Left lobe of liver (tissue), 2 donors: Measurements from ENCODE around the gene SLC6A12. TPM values are rescaled to one million over a fixed set of nuclear protein-coding genes. Genes with fewer than 3 reads are reported as not detected.
"Not testable (repeated sequence)": the region's sequence is repeated elsewhere in the genome, so short reads cannot be mapped to it uniquely, and the experiment has no call there.

Experiments used
- ATAC-seq: fragments of 200-7000 bp; cut with Tn5 transposase; one replicate; pipeline ENCODE4 v1.9.1; 2020; ENCODE audit warnings: mild to moderate bottlenecking, moderate library complexity
- DNase-seq: peaks from one replicate; pipeline ENCODE4 v3.0.0-alpha.2; 2020; ENCODE audit warnings: low spot score
- total RNA-seq: library from RNA; stranded (reverse); gene quantifications from one replicate; pipeline ENCODE4 v1.2.1, GENCODE V29; 2021
- donor health status: DM: no; HTN: no; CAD: no; lungs with moderate emphysema.
- donor health status: DM: no; HTN: yes; CAD: no.

The SLC6A12 gene
- total RNA-seq, 1 donor from 2014 or later = 72.6 TPM

- no peak for DNase-seq
- ATAC-seq = no peak
These were observed 11.8 kb downstream of the SLC6A12 start for GRCh38 chr12:202081-202731.

DNA sequence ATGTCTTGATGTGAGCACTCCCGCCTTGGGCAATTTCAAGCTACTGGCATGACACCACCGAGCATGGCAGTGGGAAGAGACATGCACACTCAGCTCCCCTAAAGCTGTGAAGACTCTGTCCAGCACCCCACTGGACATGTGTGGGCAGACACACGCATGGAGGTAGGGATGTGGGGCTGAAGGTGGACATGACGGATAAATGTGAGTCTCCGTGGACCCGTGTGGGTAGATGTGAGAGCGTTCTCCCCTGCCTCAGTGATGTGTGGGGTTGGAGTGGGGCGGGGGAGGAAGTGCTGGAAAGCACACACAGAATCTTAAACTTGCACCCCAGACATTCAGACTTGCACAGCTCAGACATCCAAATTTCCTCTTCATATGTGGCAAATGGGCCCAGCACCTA lies 12.6 kb downstream of the SLC6A12 start:
- ATAC-seq (no peak), DNase-seq (no peak)

DNA sequence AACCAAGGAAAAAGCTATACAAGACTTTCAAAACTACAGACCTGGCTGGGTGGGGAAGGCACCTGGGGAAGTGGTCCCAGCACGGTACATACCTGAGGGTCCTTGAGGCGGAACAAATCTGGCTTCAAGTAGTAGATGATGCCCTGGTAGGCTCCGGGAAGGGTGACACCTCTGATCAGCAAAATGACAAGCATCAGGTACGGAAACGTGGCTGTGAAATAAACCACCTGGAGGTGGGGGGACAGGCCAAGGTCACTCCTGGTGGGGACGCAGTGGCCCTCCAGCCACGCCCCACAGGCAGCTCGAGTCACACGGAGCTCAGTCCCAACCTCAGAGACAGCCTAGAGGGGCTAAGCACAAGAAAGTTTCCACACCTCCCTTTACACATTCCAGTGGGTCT lies 15.3 kb downstream of the SLC6A12 start:
- no peak for ATAC-seq

DNA sequence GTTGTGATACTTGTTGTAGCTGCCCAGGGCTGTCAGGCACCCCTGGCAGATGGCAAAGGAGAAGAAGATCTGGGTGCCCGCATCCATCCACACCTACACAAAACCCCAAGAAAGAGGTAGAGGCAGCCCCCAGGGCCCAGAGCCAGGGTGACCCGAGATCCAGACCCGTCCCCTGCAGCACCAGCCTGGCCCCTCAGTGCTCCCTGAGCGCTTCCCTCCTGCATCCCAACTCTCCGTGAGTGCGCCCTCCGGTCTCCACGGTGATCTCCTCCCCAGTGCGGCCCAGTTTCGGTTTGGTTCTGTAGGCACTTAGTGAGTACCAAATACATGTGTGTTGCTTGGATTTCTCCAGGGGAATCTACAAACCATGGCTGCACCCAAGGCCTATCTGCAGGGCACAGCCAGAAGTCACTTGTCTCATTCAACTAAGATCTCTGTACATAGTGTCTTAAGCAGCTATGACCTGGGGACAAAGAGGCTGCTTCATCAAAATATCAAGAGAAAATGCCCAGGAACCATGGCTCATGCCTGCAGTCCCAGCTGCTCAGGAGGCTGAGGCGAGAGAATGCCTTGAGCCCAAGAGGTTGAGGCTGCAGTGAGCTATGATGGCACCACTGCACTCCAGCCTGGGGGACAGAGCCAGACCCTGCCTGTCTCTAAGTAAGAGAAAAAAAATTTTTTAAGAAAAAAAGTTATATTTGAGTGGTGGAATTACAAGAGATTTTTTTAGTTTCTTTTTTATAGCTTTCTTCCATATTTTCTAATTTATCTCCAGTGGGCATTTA lies 15.9 kb downstream of the SLC6A12 start:
- no peak for ATAC-seq
- DNase-seq = no peak

More for the DNA sequence above, 15.3 kb downstream of the SLC6A12 start:
- DNase-seq = no peak

DNA sequence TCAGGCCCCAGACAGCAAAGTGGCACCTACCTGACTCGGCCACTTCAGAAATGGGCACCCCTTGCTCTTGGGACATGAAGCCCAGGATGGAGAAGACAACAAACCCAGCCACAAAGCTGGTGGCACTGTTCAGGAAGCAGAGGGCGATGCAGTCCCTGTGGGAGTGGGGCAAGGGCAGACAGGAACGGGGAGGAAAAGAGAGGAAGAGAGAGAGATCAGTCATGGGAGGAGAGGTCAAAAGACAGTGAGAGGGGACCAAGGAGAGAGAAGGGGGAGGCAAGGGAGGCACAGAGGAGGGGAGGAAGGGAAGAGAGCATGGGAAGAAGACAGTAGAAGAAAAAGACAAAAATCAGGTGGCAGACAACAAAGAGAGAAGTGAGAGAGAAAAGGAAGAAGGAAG lies 16.6 kb downstream of the SLC6A12 start:
- ATAC-seq (no peak), DNase-seq (no peak)

GRCh38 chr12:196436-196835 lies 17.5 kb downstream of the SLC6A12 start:
- DNase-seq (no peak), ATAC-seq (no peak)

DNA sequence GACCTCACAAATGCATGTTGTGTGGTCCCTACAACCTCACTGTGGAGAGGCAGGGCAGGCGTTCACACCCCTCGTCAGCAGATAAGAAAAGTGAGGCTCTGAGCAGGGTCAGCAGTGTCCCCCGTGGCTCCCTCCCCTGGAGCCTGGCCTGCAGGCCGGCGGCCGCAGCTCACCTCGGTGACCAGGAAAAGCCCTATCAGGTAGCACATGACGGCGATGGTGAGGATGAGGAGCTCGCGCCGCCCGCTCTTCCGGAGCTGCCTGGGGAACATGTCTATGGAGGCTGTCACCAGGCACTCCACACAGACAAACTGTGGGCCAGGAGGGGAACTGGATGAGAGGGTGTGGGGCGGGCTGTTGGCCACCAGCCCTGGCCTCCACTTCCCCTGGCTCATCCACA lies 18.0 kb downstream of the SLC6A12 start:
- ATAC-seq (no peak), DNase-seq (no peak)

DNA sequence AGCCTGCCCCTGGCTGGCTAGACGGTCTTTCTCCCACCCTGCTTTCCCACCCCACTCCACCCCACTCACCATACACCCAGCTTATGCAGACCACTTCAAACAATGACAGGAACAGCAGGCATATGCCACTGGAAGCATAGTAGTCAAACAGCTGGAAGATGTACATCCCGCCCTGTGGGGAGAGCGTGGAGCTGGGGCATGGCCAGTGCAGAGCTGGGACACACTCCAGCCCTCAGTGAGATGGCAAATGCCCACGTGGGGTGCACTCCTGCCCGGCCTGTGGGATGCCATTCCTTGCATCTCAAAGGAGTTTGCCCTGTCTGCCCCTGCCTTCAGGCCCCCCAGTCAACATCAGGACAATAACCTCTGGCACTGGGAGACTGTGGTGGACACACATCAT lies 18.8 kb downstream of the SLC6A12 start:
- DNase-seq = no peak
- ATAC-seq = no peak

DNA sequence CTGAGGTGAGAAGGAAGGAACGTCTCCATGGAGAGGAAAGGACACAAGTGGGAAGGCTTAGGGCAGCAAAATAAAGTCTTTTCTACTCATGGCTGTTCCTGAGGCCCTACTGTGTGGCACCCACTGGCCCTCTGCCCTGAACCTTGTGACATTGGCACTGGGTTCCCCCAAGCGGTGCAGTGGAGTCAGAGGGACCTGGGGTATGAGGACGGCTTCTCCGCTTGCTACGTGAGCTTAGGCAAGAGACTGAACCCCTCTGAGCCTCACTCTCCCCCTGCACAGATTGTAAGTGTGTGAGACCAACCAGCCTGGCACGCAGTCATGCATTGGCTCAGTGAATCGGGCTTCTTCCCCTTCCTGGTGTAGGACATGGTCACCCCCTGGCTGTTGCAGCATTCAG lies 19.7 kb downstream of the SLC6A12 start:
- DNase-seq (no peak), ATAC-seq (no peak)

DNA sequence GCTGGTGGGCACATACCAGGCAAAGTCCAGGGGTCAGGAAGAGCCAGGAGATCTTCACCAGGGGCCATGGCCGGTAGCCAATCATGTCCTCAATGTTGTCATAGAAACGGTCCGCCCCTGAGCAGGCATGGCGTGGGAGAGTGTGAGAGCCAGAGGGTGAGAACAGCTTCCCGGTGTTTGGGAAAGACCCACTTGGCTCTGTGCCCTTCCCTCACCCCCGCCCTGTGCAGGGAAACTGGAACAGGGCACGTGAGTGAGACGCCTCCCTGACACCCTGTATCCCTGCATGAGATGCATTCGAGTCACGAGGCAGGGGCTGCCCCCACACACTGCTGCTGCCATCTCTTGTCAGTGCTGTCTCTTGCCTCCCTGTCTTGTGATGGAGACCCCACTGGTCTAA lies 20.7 kb downstream of the SLC6A12 start:
- no peak for DNase-seq
- ATAC-seq = no peak

DNA sequence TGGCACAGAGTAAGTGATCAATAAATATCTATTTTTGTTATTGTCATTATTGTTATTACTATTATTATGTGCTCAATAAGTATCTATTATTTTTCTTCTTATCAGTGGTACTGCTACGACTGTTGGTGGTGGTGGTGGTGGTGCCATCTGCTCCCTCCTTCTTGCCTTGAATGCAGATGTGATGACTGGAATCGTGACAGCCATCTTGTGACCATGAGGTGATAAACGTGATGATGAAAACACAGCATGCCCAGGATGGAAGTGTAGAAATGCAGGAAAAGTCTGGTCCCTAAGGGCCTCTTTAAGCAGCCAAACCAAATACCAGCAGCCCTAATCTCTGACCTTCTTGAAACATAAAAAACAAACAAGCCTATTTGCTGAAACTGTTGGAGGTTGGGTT lies 22.4 kb downstream of the SLC6A12 start:
- DNase-seq (no peak), ATAC-seq (no peak)

- DNase-seq = no peak
- ATAC-seq = no peak
These were observed 23.1 kb downstream of the SLC6A12 start for GRCh38 chr12:190881-191280.

GRCh38 chr12:189622-189962 lies 24.4 kb downstream of the SLC6A12 start:
- DNase-seq = no peak

DNA sequence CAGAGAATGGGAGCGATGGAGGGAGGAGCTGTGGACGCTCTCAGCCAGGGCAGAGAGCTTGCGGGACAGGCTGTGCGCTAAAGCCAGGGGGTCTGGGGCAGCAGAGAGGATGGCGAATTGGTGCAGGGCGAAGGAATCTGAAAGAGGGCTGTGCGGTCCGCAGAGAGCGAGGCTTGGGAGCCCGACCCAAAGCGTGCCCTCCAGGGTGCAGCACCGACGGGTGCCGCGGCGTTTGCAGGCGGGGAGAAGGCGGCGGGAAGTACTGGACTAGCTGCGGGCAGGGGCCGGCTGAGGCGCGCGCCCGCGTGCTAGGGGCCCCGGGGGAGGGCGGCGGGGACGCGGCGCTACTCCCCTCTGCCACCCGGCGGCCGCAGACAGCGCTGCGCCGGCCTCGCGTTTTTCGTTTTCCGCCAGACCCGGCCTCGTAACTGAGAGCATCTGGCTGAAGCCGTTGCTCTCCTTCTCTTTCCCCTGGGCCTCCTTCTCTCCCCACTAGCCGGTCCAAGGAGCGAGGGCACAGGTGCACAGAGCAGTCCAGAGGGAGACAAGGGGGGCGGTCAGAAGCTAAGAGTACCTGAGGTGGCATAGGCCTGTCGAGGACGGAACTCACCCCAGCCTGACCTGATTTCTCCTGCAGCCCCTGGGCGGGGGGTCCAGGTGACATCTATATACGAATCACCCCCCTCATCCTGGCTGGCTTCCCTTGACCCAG lies 24.9 kb downstream of the SLC6A12 start:
- ATAC-seq (peak; percentile 82), DNase-seq (peak; percentile 64)

More at GRCh38 chr12:189622-189962, 24.4 kb downstream of the SLC6A12 start:
- peak; percentile 14 for ATAC-seq

- ATAC-seq = peak; percentile 16
- DNase-seq = not testable (repeated sequence)
These were observed 25.7 kb downstream of the SLC6A12 start for GRCh38 chr12:187986-188909.

DNA sequence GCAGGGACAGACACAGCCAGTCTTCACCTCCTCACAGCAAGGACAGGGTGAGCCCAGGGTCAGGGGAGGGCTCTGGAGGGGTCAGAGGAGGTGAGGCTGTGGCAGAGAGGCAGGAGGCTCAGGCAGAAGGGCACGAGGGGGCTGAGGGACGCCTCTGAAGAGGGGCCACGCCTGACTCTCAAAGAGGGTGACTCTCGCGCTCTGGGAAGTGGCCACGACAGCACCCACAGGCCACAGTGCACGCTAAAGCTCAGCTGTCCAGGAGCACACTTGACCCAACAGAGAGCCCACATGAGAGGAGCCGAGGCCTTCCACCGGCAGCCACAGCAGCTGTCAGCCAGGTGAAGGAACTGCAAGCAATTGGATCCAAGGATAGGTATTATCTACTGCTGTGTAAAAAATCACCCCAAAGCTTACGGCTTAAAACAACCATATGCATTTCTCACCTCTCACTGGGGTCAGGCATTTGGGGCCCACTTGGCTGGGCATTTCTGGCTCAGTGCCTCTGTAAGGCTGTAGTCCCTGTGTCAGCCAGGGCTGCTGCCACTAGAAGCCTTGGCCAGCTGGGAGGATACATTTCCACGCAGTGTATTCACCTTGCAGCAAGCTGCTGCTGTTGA lies 27.8 kb downstream of the SLC6A12 start:
- DNase-seq (no peak), ATAC-seq (no peak)

- DNase-seq (peak; percentile 63), ATAC-seq (peak; percentile 45)
These were observed 28.4 kb downstream of the SLC6A12 start for GRCh38 chr12:185576-185955.

- no peak for DNase-seq
- no peak for ATAC-seq
These were observed 29.0 kb downstream of the SLC6A12 start for GRCh38 chr12:184811-185575.

DNA sequence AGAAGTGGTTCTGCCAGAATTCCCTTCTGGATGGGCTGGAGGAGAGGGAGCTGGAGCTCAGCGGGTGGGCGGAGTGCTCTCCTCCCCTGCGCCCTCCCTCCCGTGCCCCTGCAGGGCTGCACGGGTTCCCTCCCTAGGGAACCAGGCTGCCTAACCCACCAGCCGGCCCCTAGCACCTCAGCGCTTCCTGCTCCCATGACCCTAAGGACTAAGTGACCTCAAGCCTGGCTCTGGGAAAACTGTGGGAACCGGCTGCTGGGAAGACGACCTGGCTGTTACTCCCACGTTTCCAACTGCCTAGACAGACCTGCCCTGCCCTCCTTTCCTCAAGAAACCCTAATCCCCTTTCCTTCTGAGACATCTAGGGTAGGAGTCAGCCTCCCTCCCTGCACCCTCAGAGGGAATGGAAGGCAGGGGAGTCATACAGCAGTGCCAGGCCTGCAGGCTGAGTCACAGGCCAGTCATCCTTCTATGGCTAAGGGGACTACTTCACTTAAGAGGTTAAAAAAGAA lies 31.5 kb downstream of the SLC6A12 start:
- ATAC-seq = no peak
- DNase-seq = no peak

DNA sequence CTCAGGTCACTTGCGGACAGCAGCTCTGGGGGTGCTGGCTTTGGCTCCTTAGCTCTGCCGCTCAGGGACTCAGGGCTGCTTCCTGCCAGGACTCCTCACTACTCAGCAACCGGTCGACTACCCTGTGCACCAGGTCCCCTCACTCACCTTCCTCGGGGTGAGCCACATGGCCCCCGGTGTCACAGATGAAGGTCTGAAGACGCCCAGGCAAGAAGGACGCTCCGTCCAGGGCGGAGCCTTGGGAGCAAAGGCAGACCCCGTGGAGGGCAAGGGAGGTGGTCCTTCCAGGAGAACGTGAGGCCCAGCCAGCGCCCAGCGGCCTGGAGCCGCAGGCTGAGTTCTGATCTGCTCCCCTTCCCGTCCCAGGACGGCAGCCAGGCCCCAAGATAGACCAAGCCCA lies 32.0 kb downstream of the SLC6A12 start:
- no peak for ATAC-seq
- DNase-seq = no peak
